ENCODE results near the gene SIGLECL1. TPM values are rescaled to one million over a fixed set of nuclear protein-coding genes. Genes with fewer than 3 reads are reported as not detected.
"Not testable (repeated sequence)": the region's sequence is repeated elsewhere in the genome, so short reads cannot be mapped to it uniquely, and the experiment has no call there.

The SIGLECL1 gene
- total and polyA plus RNA-seq, 2 experiments from 2014 or later, result not detected

DNA sequence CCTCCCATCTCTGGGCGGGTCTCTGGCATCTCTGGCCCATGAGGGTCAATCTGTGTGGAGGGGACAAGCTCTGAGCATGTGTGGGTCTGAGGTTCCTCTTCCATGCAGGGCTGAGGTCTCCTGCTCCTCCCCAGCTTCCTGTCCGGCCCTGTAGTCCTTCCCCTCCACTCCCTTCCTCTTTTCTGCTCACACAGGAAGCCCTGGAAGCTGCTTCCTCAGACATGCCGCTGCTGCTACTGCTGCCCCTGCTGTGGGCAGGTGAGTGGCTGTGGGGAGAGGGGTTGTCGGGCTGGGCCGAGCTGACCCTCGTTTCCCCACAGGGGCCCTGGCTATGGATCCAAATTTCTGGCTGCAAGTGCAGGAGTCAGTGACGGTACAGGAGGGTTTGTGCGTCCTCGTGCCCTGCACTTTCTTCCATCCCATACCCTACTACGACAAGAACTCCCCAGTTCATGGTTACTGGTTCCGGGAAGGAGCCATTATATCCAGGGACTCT lies 25.9 kb upstream of the SIGLECL1 start, which contains the start of gene CD33:
CD33 (plus strand) TSS at position 183 of the 496 bp plus-strand sequence; CDS start at position 222, 39 bp downstream.
- not testable (repeated sequence) for DNase-seq (ENCODE audit: low spot score); ATAC-seq; H3K27ac Mint-ChIP-seq; H3K4me3 Mint-ChIP-seq; H3K4me3 ChIP-seq; H3K4me1 Mint-ChIP-seq; H3K27ac ChIP-seq (ENCODE audit: low read depth); H3K4me1 ChIP-seq (ENCODE audit: insufficient read depth); H2AFZ ChIP-seq; H3K27me3 ChIP-seq (ENCODE audit: insufficient read depth); H3K36me3 Mint-ChIP-seq (ENCODE audit: low read depth); H3K9me2 ChIP-seq (ENCODE audit: insufficient read depth); H4K20me1 ChIP-seq (replicated peaks; ENCODE audit: insufficient read depth); H3K27me3 Mint-ChIP-seq (ENCODE audit: insufficient read depth, low read depth, poor library complexity); H3K4me2 ChIP-seq; H3K36me3 ChIP-seq (ENCODE audit: insufficient read depth); H3K79me2 ChIP-seq (replicated peaks; ENCODE audit: insufficient read depth); H3F3A ChIP-seq (replicated peaks; ENCODE audit: low read depth)
- H3K9me3 Mint-ChIP-seq, result peaks cover 78% of the 10 kb centered on the region

DNA sequence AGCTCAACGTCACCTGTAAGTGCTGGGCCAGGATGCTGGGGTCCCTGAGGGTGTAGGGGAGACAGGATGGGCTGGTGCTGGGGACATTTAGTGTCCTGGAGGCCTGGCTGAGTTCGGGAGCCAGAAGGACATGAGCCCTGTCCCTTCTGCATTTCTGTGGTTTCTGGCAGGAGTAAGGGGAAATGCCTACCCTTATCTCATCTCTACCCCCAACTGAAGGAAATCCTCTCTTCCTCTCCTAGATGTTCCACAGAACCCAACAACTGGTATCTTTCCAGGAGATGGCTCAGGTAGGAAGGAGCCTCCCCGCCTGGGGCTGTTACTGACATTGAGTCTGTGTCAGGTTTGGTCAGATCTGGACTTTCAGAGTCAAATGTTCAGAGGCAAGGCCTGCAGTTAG lies 24.8 kb upstream of the SIGLECL1 start:
- Histone ChIP-seq H3K4me2 (no peak overlapping the region), H2AFZ (no peak overlapping the region), H3K36me3 (ENCODE audit: insufficient read depth) (no peaks in the 10 kb centered on the region), H3K27me3 (ENCODE audit: insufficient read depth) (no peaks in the 10 kb centered on the region), H3F3A (replicated peaks; ENCODE audit: low read depth) (no peaks in the 10 kb centered on the region), H3K4me3 (no peak overlapping the region), H3K4me1 (ENCODE audit: insufficient read depth) (no peaks in the 10 kb centered on the region), H3K9me2 (ENCODE audit: insufficient read depth) (no peaks in the 10 kb centered on the region), H3K79me2 (replicated peaks; ENCODE audit: insufficient read depth) (no peaks in the 10 kb centered on the region), H4K20me1 (replicated peaks; ENCODE audit: insufficient read depth) (no peaks in the 10 kb centered on the region), H3K27ac (ENCODE audit: low read depth) (no peak overlapping the region)
- no peak overlapping the region for H3K27ac Mint-ChIP-seq
- no peaks in the 10 kb centered on the region for H3K4me1 Mint-ChIP-seq
- peaks cover 5% of the 10 kb centered on the region for H3K27me3 Mint-ChIP-seq (ENCODE audit: insufficient read depth, low read depth, poor library complexity)
- H3K4me3 Mint-ChIP-seq, result no peak overlapping the region
- ATAC-seq (no peak), DNase-seq (ENCODE audit: low spot score) (no peak)
- TF ChIP-seq, protein P1, sequence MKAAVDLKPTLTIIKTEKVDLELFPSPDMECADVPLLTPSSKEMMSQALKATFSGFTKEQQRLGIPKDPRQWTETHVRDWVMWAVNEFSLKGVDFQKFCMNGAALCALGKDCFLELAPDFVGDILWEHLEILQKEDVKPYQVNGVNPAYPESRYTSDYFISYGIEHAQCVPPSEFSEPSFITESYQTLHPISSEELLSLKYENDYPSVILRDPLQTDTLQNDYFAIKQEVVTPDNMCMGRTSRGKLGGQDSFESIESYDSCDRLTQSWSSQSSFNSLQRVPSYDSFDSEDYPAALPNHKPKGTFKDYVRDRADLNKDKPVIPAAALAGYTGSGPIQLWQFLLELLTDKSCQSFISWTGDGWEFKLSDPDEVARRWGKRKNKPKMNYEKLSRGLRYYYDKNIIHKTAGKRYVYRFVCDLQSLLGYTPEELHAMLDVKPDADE (IDR thresholded peaks at IDR 0.05), result no peak
- TF ChIP-seq EZH2phosphoT487 (IDR thresholded peaks at IDR 0.05; ENCODE audit: unreplicated experiment), result no peak
- H3K9me3 Mint-ChIP-seq, result peaks cover 75% of the 10 kb centered on the region
- H3K36me3 Mint-ChIP-seq (ENCODE audit: low read depth), result peaks cover 1% of the 10 kb centered on the region; the same call in 1 of the 3 replicates

DNA sequence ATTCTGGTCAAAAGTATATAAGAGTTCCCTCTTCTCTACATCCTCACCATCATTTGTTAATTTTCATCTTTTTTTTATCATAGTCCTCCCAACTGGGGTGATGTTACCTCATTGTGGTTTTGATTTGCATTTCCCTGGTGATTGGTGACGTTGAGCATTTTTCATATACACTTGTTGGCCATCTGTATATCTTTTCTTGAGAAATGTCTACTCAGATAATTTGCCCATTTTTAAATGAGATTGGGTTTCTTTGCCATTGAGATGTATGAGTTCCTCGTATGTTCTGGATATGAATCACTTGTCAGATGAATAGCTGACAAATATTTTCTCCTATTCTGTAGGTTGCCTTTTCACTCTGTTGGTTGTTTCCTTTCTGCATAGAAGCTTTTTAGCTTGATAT lies 23.6 kb upstream of the SIGLECL1 start:
- Histone ChIP-seq H3K4me3 (no peak overlapping the region), H3K4me2 (no peak overlapping the region), H3K79me2 (replicated peaks; ENCODE audit: insufficient read depth) (no peaks in the 10 kb centered on the region), H2AFZ (no peak overlapping the region), H3F3A (replicated peaks; ENCODE audit: low read depth) (no peaks in the 10 kb centered on the region), H3K9me2 (ENCODE audit: insufficient read depth) (no peaks in the 10 kb centered on the region), H3K36me3 (ENCODE audit: insufficient read depth) (no peaks in the 10 kb centered on the region), H3K27ac (ENCODE audit: low read depth) (no peak overlapping the region), H3K27me3 (ENCODE audit: insufficient read depth) (no peaks in the 10 kb centered on the region), H3K4me1 (ENCODE audit: insufficient read depth) (no peaks in the 10 kb centered on the region), H4K20me1 (replicated peaks; ENCODE audit: insufficient read depth) (no peaks in the 10 kb centered on the region)
- Mint-ChIP-seq H3K4me3 (no peak overlapping the region), H3K27me3 (ENCODE audit: insufficient read depth, low read depth, poor library complexity) (peaks cover 5% of the 10 kb centered on the region), H3K4me1 (no peaks in the 10 kb centered on the region), H3K9me3 (peaks cover 81% of the 10 kb centered on the region), H3K36me3 (ENCODE audit: low read depth) (peaks cover 4% of the 10 kb centered on the region; the same call in 1 of the 3 replicates), H3K27ac (no peak overlapping the region)
- ATAC-seq (no peak), DNase-seq (ENCODE audit: low spot score) (no peak)
- TF ChIP-seq JUNB (IDR thresholded peaks at IDR 0.05; ENCODE audit: unreplicated experiment) (no peak), NANOG (IDR thresholded peaks at IDR 0.05; ENCODE audit: borderline replicate concordance) (no peak), CREB1 (CRISPR knock-in tag; IDR thresholded peaks at IDR 0.05; ENCODE audit: low read depth) (no peak), STAT1 (IDR thresholded peaks at IDR 0.05; ENCODE audit: unreplicated experiment) (no peak), REST (IDR thresholded peaks at IDR 0.05; ENCODE audit: unreplicated experiment) (no peak)
- TF ChIP-seq, protein P1 (IDR thresholded peaks at IDR 0.05), result no peak
- TF ChIP-seq, protein P2, sequence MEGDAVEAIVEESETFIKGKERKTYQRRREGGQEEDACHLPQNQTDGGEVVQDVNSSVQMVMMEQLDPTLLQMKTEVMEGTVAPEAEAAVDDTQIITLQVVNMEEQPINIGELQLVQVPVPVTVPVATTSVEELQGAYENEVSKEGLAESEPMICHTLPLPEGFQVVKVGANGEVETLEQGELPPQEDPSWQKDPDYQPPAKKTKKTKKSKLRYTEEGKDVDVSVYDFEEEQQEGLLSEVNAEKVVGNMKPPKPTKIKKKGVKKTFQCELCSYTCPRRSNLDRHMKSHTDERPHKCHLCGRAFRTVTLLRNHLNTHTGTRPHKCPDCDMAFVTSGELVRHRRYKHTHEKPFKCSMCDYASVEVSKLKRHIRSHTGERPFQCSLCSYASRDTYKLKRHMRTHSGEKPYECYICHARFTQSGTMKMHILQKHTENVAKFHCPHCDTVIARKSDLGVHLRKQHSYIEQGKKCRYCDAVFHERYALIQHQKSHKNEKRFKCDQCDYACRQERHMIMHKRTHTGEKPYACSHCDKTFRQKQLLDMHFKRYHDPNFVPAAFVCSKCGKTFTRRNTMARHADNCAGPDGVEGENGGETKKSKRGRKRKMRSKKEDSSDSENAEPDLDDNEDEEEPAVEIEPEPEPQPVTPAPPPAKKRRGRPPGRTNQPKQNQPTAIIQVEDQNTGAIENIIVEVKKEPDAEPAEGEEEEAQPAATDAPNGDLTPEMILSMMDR (conservative IDR thresholded peaks at IDR 0.05; ENCODE audit: low read depth in 2 of 2), result no peak

All from GM23338 (cell line).